Endothelial cell of umbilical vein (primary cell): ENCODE data around the gene CLSTN2. TPM values are rescaled to one million over a fixed set of nuclear protein-coding genes. Genes with fewer than 3 reads are reported as not detected.

Source experiments
- BruUV-seq: library from RNA; stranded (reverse); fragments of 400-500 nt; replicated peaks from 2 replicates; lab custom pipeline; 2021; lab: Mats Ljungman, UMichigan
- CTCF ChIA-PET: fragments of 300-600, 350-600 bp; sonication (Branson Sonifier 250); formaldehyde crosslinking; loops from one replicate; lab custom pipeline; 2021; ENCODE audit warnings: antibody characterized with exemption, inconsistent platforms; lab: Charles Lee
- POLR2A ChIA-PET: fragments of 300-600, 350-600 bp; sonication (Branson Sonifier 250); formaldehyde crosslinking; loops from one replicate; lab custom pipeline; 2021; ENCODE audit warnings: antibody characterized with exemption, inconsistent platforms; lab: Charles Lee
- DNase-seq: peaks from one replicate; pipeline ENCODE4 v3.0.0-alpha.2; 2011; ENCODE audit warnings: low read depth, low spot score
- FAIRE-seq: peaks from 2 replicates; lab custom pipeline; 2011; peaks lifted over from hg19 to GRCh38; lab: Jason Lieb, UNC
- H2AFZ ChIP-seq: 2 replicates; pipeline ENCODE4 v1.6.0; 2012; ENCODE audit warnings: low read depth, low read length, control low read depth, inconsistent platforms
- H3K27ac ChIP-seq: 2 replicates; pipeline ENCODE4 v1.5.1; 2011; ENCODE audit warnings: low read depth, mild to moderate bottlenecking, control low read depth, low read length, moderate library complexity; ENCODE audit not compliant: insufficient read depth
- H3K27me3 ChIP-seq, 2 experiments: 2 replicates each; pipeline versions ENCODE4 v1.6.0 to v1.6.1; 2011; ENCODE audit warnings: low read length in 2 of 2, mixed read lengths in 1 of 2; ENCODE audit not compliant: control insufficient read depth in 2 of 2, insufficient read depth in 2 of 2
- H3K36me3 ChIP-seq, 2 experiments: 2 replicates in 1 of 2; 3 replicates in 1 of 2; pipeline ENCODE4 v1.5.1; 2011; ENCODE audit warnings: low read length in 2 of 2, mild to moderate bottlenecking in 1 of 2, moderate library complexity in 1 of 2; ENCODE audit not compliant: control insufficient read depth in 2 of 2, insufficient read depth in 2 of 2; ENCODE audit errors: extremely low read depth in 1 of 2
- H3K4me1 ChIP-seq: 3 replicates; pipeline ENCODE4 v1.5.1; 2011; ENCODE audit warnings: mild to moderate bottlenecking, low read length; ENCODE audit not compliant: control insufficient read depth, insufficient read depth; ENCODE audit errors: extremely low read depth
- H3K4me2 ChIP-seq: 2 replicates; pipeline ENCODE4 v1.6.1; 2011; ENCODE audit warnings: low read length, control low read depth, mixed read lengths; ENCODE audit not compliant: insufficient read depth
- H3K4me3 ChIP-seq, 3 experiments: fragments of 200-600 bp in 1 of 3; sonication (generic), shearing (Covaris generic) in 1 of 3; replicated peaks in 1 of 3; 2 replicates each; pipeline ENCODE4 v1.5.1; 2011 to 2016; ENCODE audit warnings: control low read depth in 3 of 3, low read length in 3 of 3, mild to moderate bottlenecking in 2 of 3, inconsistent platforms in 1 of 3, low read depth in 1 of 3, moderate library complexity in 1 of 3; ENCODE audit not compliant: insufficient read depth in 1 of 3
- H3K79me2 ChIP-seq: 2 replicates; pipeline ENCODE4 v1.6.0; 2012; ENCODE audit warnings: low read length, inconsistent platforms; ENCODE audit not compliant: control insufficient read depth, insufficient read depth
- H3K9ac ChIP-seq: replicated peaks from 2 replicates; pipeline ENCODE3; 2011; ENCODE audit warnings: low read length, control low read depth; ENCODE audit not compliant: insufficient read depth; ENCODE audit errors: extremely low read depth
- H3K9me1 ChIP-seq: replicated peaks from 3 replicates; pipeline ENCODE4 v1.6.0; 2011; ENCODE audit warnings: mild to moderate bottlenecking, low read length; ENCODE audit not compliant: control insufficient read depth, insufficient read depth; ENCODE audit errors: extremely low read depth
- H3K9me3 ChIP-seq: replicated peaks from 2 replicates; pipeline ENCODE4 v1.5.1; 2012; ENCODE audit warnings: low read length, inconsistent platforms; ENCODE audit not compliant: control insufficient read depth, insufficient read depth
- H4K20me1 ChIP-seq: replicated peaks from 2 replicates; pipeline ENCODE3; 2011; ENCODE audit warnings: mild to moderate bottlenecking, low read length; ENCODE audit not compliant: control insufficient read depth, insufficient read depth; ENCODE audit errors: extremely low read depth
- EZH2 ChIP-seq: IDR thresholded peaks from 2 replicates; pipeline ENCODE4 v1.6.1; 2012; ENCODE audit warnings: borderline replicate concordance, low read depth, mild to moderate bottlenecking, moderate library complexity, low read length, inconsistent platforms; ENCODE audit not compliant: severe bottlenecking
- FOS ChIP-seq: IDR thresholded peaks from 2 replicates; pipeline ENCODE4 v1.6.1; 2011; ENCODE audit warnings: mild to moderate bottlenecking, low read length, moderate library complexity, borderline replicate concordance; ENCODE audit not compliant: insufficient read depth
- GATA2 ChIP-seq: IDR thresholded peaks from 2 replicates; pipeline ENCODE4 v1.7.0; 2011; ENCODE audit warnings: low read depth, mild to moderate bottlenecking, moderate library complexity, mixed read lengths, low read length; ENCODE audit not compliant: insufficient read length, insufficient read depth
- JUN ChIP-seq: IDR thresholded peaks from 2 replicates; pipeline ENCODE4 v1.6.1; 2011; ENCODE audit warnings: borderline replicate concordance, low read depth; ENCODE audit not compliant: insufficient read length, insufficient read depth
- MYC ChIP-seq: IDR thresholded peaks from one replicate; pipeline ENCODE4 v1.6.1; 2011; ENCODE audit warnings: mild to moderate bottlenecking, low read depth, low read length
- POLR2A ChIP-seq: IDR thresholded peaks from 2 replicates; pipeline ENCODE4 v1.6.1; 2012; ENCODE audit warnings: low read depth, mild to moderate bottlenecking, control low read depth, low read length
- POLR2AphosphoS5 ChIP-seq: IDR thresholded peaks from 2 replicates; pipeline ENCODE4 v1.6.1; 2012; ENCODE audit warnings: low read depth, mild to moderate bottlenecking, control low read depth, low read length, moderate library complexity; ENCODE audit not compliant: insufficient read depth
- dilution Hi-C: fragments of 300-500 bp; cut with MboI; formaldehyde crosslinking; loops from one replicate; pipeline ENCODE4 v1.15.0; 2019; ENCODE audit warnings: low sequenced_read_pairs; ENCODE audit not compliant: extremely low pct_ligation_motif_present
- intact Hi-C: fragments of 100-400 bp; cut with micrococcal nuclease; formaldehyde crosslinking; loops from one replicate; pipeline ENCODE4 v1.10.0; 2022
- polyA plus RNA-seq, 4 experiments: library from polyadenylated mRNA; depleted of rRNA in 3 of 4; stranded (reverse) in 3 of 4; unstranded in 1 of 4; fragments of >200 nt; gene quantifications; 2 replicates each; pipeline versions ENCODE4 v1.2.1 to v1.2.3, GENCODE V29; 2011 to 2012; ENCODE audit warnings: missing spikeins in 1 of 4
- total RNA-seq: library from RNA; stranded (reverse); gene quantifications from 2 replicates; pipeline ENCODE4 v1.2.3, GENCODE V29; 2021
- TF ChIP-seq, protein P1 (sequence below), 2 donors: IDR thresholded peaks; 1 replicate in 1 of 2; 2 replicates in 1 of 2; pipeline ENCODE4 v1.5.1; 2011; ENCODE audit warnings: low read length in 2 of 2, mild to moderate bottlenecking in 2 of 2, moderate library complexity in 2 of 2, control low read depth in 1 of 2, inconsistent platforms in 1 of 2, low read depth in 1 of 2; ENCODE audit not compliant: insufficient read depth in 1 of 2; ENCODE audit errors: extremely low read depth in 1 of 2
- TF ChIP-seq, protein P2 (sequence below): IDR thresholded peaks from 2 replicates; pipeline ENCODE4 v1.6.1; 2011; ENCODE audit not compliant: insufficient read depth, insufficient read length

The CLSTN2 gene
- total and polyA plus RNA-seq, 2 donors (not counting 3 experiments of a cell fraction or from before 2014, with no cell fraction given): 0.26 to 0.38 TPM

GRCh38 chr3:140062461-140062860 is 127.5 kb downstream of the CLSTN2 start:
- dilution Hi-C loops (no loop called here), intact Hi-C loops (no loop called here)
- H3K9me3 ChIP-seq: peaks cover 2% of the 10 kb centered on the region
- H3K27ac ChIP-seq: no peak overlapping the region
- no peak overlapping the region for H2AFZ ChIP-seq
- ChIA-PET CTCF (no interaction called here), POLR2A (no interaction called here)
- H3K9ac ChIP-seq: no peak overlapping the region
- no peak for FAIRE-seq
- H3K9me1 ChIP-seq: no peaks in the 10 kb centered on the region
- H4K20me1 ChIP-seq: no peaks in the 10 kb centered on the region
- H3K27me3 ChIP-seq: no peaks in the 10 kb centered on the region
- no peak overlapping the region for H3K4me2 ChIP-seq
- DNase-seq: no peak
- no TSS peak for BruUV-seq
- H3K79me2 ChIP-seq: no peaks in the 10 kb centered on the region
- no peaks in the 10 kb centered on the region for H3K4me1 ChIP-seq
- TF ChIP-seq FOS: no peak
- TF ChIP-seq POLR2A: no peak
- no peak for TF ChIP-seq JUN
- TF ChIP-seq, protein P1, sequence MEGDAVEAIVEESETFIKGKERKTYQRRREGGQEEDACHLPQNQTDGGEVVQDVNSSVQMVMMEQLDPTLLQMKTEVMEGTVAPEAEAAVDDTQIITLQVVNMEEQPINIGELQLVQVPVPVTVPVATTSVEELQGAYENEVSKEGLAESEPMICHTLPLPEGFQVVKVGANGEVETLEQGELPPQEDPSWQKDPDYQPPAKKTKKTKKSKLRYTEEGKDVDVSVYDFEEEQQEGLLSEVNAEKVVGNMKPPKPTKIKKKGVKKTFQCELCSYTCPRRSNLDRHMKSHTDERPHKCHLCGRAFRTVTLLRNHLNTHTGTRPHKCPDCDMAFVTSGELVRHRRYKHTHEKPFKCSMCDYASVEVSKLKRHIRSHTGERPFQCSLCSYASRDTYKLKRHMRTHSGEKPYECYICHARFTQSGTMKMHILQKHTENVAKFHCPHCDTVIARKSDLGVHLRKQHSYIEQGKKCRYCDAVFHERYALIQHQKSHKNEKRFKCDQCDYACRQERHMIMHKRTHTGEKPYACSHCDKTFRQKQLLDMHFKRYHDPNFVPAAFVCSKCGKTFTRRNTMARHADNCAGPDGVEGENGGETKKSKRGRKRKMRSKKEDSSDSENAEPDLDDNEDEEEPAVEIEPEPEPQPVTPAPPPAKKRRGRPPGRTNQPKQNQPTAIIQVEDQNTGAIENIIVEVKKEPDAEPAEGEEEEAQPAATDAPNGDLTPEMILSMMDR (IDR thresholded peaks at IDR 0.05; ENCODE audit: extremely low read depth in 1 of 2, insufficient read depth in 1 of 2, low read depth in 1 of 2, low read length in 2 of 2): no peak
- TF ChIP-seq EZH2: no peak
- no peak for TF ChIP-seq POLR2AphosphoS5
- no peaks in the 10 kb centered on the region for H3K36me3 ChIP-seq
- H3K4me3 ChIP-seq: no peak overlapping the region

- H3K36me3 ChIP-seq: no peaks in the 10 kb centered on the region
- intact Hi-C loops (no loop called here), dilution Hi-C loops (no loop called here)
- no TSS peak for BruUV-seq
- no peak overlapping the region for H3K4me2 ChIP-seq
- no peak overlapping the region for H3K9ac ChIP-seq
- H3K27ac ChIP-seq: no peak overlapping the region
- no peaks in the 10 kb centered on the region for H3K9me1 ChIP-seq
- H3K79me2 ChIP-seq: no peaks in the 10 kb centered on the region
- ChIA-PET CTCF (no interaction called here), POLR2A (no interaction called here)
- DNase-seq: no peak
- H4K20me1 ChIP-seq: no peaks in the 10 kb centered on the region
- no peak for FAIRE-seq
- peaks cover 2% of the 10 kb centered on the region for H3K9me3 ChIP-seq
- no peak overlapping the region for H2AFZ ChIP-seq
- TF ChIP-seq, protein P1 (IDR thresholded peaks at IDR 0.05; ENCODE audit: extremely low read depth in 1 of 2, insufficient read depth in 1 of 2, low read depth in 1 of 2, low read length in 2 of 2): no peak
- TF ChIP-seq, protein P2, sequence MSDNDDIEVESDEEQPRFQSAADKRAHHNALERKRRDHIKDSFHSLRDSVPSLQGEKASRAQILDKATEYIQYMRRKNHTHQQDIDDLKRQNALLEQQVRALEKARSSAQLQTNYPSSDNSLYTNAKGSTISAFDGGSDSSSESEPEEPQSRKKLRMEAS: no peak
- no peak for TF ChIP-seq GATA2
- TF ChIP-seq JUN: no peak
- no peak for TF ChIP-seq FOS
- no peak for TF ChIP-seq MYC
- TF ChIP-seq POLR2AphosphoS5: no peak
- no peak for TF ChIP-seq POLR2A
- no peak for TF ChIP-seq EZH2
- no peaks in the 10 kb centered on the region for H3K4me1 ChIP-seq
- H3K4me3 ChIP-seq: no peak overlapping the region
- H3K27me3 ChIP-seq: no peaks in the 10 kb centered on the region
These were observed 132.5 kb downstream of the CLSTN2 start for GRCh38 chr3:140067487-140067886.
